Left colon (tissue), 2 donors: Measurements from ENCODE around the gene SLCO4A1. TPM values are rescaled to one million over a fixed set of nuclear protein-coding genes. Genes with fewer than 3 reads are reported as not detected.

Experiments used
- ATAC-seq: fragments of 200-7000 bp; cut with Tn5 transposase; one replicate; pipeline ENCODE4 v1.9.1; 2020; ENCODE audit warnings: mild to moderate bottlenecking, moderate library complexity
- DNase-seq, 2 donors: peaks; one replicate each; pipeline ENCODE4 v3.0.0-alpha.2; 2020
- intact Hi-C, 2 donors: fragments of 100-400 bp; cut with DNase I in 1 of 2; cut with micrococcal nuclease in 1 of 2; formaldehyde crosslinking; loops; one replicate each; pipeline versions ENCODE4 v1.11.2 to v1.14.0; 2022; cut with DNase I, micrococcal nuclease
- total RNA-seq, 2 donors: library from RNA; stranded (reverse); fragmentation: NEBNext Ultra II Directional; extraction: Animal tissue kit (Norgen Biotek cat#: 25700); gene quantifications; one replicate each; pipeline ENCODE4 v1.2.1, GENCODE V29; 2021
- donor health status: DM: no; HTN: no; CAD: no.
- donor health status: DM: yes; HTN: yes; CAD: no.

The SLCO4A1 gene
- total RNA-seq, 2 donors from 2014 or later, result 15.0 to 22.2 TPM

DNA sequence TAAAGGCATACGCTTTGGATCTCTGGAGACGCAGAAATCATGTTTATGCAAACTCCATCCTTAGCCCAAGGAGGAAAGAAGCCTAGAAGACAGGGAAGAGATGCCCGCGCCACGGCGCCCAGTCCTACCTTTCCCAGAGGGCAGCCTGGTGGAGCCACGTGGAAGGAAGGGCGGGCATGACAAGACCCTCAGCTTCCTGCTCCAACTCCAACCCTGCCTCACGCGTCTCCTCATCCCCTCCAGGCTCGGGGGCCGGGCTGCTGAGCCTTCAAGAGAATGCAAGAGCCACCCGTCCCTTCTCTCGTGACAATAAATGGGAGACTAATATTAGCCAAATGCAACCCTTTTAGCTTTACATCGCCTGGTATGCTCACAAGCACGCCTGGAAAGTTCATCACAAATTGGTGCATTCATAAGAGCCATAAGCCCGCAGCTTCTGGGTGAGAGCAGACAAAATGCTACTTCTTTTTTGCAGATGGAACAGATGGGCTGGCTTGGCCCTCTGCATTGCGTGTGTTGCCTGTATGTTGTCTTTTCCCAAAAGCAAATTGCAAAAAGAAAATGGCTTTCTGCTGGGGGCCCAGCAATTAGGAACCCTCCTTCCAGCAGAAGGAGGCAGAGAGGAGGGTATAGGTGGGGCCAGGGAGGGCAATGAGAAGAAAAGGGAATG lies 58.1 kb downstream of the SLCO4A1 start:
- intact Hi-C loops, result no loop called here
- DNase-seq, result no peak
- ATAC-seq, result no peak

DNA sequence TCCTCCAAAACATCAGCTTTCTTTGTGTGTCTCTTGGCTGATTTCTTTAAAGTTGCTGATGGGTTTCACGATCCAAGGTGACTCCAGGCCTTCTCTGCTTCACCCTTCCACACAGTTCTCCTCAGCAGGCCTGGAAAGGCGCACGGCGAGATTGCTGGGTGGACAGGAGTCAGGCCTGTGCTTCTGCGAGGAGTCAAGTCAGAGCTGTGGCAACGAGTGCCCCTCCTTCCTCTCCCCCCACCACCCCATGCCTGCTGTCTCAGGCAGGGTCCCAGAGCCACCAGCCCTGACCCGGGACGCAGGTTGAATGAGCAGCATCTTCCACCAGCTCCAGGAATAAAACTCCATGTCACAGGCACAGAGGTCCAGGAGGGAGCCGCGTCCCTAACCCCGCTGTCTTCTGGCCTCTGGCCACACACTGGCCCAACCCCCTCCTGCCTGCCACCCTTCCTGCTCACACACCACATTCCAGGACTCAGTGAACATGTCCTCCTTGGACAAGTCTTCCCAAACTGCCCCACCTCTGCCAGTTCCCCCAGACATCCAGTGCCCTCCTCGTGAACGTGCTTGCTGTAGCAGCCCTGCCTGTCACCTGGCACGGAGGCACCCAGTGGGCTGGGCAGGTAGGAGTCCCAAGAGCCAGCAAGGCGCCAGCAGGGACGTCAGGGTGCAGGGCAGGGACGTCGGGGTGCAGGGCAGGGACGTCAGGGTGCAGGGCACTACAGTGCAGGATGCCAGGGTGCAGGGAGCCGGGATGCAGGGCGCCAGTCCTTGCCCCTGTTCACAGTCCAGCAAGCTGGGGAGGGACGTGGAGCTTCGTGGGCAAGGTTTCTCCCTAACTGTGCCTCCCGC lies 59.1 kb downstream of the SLCO4A1 start:
- no peak for DNase-seq
- intact Hi-C loops, result no loop called here
- no peak for ATAC-seq

DNA sequence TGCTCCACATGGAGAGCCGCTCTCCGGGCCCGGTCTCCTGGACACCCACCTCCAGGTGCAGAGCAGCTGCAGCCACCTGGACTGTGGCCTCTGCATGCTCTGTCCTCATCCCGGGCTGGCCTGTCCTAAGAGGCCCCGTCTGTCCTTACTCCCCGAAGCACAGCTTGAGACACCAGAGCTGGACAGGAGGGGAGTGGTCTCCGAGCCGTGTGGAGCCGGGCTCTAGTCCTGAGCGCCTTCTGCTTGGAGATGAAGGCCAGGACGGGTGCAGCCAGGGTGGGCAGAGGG lies 59.7 kb downstream of the SLCO4A1 start:
- ATAC-seq (no peak), DNase-seq (no peak)
- intact Hi-C loops, result no loop called here

DNA sequence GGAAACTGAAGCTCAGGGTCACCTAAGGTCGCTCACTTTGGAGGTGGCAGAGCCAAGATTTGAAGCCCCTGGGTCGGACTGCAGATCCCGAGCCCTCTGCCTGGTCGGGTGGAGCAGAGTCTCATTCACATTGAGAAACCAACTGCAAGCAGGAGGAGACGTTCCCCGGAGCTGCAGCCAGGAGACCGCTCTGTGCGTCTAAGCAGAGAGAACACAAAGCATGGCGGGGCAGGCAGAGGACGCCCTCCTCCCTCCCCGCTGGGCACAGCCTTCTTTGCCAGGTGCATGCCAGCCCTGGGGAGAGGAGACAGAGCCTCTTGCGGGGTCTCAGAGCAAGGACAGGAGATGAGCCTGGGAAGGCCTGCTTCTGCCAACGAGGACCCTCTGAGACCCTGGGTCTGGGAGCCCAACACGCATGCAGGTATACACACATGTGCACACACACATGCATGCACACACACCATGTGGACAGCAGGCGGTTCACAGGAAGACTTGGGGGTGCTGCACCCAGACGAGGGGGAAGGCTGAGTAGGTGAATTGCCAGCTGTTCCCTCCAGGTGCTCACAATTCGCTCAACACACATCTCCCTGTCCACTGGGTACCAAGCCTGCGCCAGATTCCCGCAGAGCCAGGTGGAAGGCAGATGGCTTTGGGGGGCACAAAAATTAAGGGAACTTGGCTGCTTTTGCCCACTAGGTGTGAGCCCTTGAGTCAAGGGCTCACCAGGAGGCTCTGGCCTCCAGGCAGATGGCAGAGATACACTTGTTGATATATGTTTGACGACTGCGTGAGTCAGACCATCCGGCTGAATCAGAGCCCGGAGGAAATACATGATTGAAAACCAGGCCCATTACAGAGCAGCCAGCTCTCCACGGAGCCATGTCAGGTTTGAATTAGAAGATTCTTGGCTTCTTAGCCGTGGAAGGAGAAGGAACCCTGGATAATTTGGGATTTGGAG lies 60.9 kb downstream of the SLCO4A1 start:
- intact Hi-C loops, result no loop called here
- ATAC-seq (no peak), DNase-seq (no peak)

DNA sequence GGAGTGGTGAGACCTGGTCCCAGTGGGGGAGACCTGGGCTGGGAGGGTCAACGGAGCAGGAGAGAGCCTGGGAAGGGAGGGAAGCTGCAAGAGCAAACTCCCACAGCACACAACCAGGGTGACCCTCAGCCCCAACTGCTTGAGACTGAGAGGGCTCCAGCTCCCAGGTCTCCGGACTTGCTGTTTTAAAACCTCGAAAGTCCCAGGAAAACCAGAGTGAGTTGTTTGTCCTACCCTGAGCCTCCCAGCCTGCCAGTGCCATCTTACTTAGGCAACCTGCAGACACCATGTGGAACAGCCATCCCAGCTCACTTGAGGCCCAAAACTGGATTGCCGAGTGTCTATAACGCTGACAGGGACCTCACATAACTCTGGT lies 61.5 kb downstream of the SLCO4A1 start:
- intact Hi-C loops, result no loop called here
- DNase-seq (no peak), ATAC-seq (no peak)

DNA sequence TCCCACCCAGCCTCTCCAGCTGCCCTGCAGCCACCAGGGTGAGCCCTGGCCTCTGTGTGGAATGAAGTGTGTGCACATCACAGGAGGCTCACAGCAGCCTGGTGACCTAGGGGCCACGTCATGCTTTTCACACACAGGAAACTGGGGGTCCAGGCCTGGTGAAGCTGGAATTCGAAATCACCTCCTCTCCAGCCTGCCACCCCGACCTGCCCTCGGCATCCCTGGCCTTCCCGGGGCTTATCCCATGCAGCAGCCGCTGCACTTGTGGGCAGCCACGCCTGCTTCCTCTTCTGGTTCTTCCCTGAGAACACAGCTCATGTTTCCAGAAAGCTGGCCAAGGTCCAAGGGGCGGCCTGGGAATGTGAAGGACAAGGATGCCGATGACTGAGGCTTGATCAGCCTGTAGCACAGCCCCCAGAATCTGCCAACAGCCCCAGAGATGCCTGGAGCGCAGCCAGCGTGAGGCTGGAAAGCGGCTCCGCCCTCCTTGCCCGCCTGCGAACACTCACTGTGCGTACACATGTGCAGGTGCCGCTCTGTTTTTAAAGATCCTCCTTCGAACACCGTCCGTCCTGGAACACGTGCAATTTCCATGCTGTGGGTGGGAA lies 62.1 kb downstream of the SLCO4A1 start:
- intact Hi-C loops, result no loop called here
- peak; percentile 61 for ATAC-seq
- peak; percentile 68 to 74 for DNase-seq

DNA sequence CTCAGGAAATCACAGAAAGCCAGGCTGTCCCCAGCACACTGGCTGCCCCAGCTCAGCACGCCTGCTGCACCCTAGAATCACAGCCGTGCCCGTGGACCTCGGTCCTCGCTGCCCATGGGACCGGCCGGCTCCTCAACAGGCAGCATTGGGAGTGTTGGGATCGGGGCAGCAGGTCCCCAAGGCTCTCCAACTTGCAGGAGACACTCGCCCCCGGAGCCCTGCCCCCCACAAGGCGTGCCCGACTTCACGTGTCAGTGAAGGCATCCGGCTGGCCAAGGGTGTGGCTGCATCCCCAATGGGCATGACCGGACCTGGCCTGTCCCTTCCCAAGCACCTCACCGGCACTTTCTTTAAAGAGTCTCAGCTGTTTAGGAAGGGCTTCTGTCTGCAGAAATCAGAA lies 63.3 kb downstream of the SLCO4A1 start:
- intact Hi-C loops, result no loop called here
- no peak for ATAC-seq
- DNase-seq, result no peak

DNA sequence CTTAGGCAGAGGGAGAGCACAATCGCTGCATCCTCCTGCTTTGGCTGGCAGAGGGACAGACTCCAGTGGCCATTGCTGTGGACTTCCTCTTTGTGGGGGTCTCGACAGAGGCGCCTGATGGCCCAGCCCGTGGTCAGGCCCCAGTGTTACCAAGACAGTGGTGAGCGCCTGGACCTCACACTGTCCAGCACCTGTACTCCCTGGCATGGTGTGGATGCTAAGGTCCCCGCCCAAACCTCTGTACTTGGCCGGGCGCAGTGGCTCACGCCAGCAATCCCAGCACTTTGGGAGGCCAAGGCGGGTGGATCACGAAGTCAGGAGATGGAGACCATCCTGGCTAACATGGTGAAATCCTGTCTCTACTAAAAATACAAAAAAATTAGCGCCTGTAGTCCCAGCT lies 64.0 kb downstream of the SLCO4A1 start:
- ATAC-seq (no peak), DNase-seq (no peak)
- intact Hi-C loops, result no loop called here

DNA sequence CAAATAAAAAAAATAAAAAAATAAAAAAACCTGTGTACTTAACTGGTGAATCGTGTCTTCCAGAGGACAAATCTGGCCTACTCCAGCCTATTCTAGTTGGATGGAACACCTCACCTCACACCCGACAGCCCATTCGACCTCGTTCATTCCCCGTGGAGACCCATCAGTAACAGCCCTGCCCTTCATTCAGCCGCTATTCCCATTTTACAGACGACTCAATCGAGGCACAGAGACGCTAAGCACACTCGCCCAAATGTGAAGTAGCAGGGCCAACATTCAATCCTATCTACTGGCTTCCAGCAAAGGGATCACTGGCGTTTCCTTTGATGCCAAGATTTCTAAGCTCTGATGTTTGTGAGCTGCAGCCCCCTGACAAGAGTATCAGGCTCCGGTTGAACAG lies 64.6 kb downstream of the SLCO4A1 start:
- intact Hi-C loops, result no loop called here
- ATAC-seq (no peak), DNase-seq (no peak)

DNA sequence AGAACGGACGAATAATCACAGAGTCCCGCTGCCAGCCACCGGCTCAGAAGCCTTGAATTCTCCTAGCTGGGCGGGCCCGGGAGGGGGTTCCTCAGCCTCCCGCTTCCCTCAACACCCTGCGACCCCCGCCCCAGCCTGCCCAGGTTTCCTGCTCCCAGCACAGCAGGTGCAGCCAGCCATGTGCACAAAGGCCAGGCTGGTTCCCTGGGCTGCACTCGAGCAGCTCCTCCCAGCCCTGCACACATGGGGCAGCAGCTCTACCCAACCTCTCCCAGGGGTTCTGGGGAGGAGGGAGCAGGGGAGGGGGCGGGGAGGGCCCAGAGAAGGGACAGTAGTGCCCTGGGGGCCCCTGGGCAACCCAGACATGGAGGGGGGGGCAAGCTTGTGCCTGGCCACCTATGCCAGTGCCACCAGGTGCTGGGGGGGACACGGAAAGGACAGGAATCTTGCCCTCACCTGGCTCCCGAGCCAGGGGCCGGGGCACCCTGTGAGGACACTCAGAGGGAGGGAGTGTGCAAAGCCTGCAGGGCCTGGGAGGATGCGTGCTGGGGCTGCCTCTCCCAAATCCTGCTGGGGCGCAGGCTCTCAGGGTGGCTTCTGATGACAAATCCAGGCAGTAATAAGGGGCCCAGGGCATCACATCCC lies 65.1 kb downstream of the SLCO4A1 start:
- intact Hi-C loops, result no loop called here
- ATAC-seq (no peak), DNase-seq (no peak)

DNA sequence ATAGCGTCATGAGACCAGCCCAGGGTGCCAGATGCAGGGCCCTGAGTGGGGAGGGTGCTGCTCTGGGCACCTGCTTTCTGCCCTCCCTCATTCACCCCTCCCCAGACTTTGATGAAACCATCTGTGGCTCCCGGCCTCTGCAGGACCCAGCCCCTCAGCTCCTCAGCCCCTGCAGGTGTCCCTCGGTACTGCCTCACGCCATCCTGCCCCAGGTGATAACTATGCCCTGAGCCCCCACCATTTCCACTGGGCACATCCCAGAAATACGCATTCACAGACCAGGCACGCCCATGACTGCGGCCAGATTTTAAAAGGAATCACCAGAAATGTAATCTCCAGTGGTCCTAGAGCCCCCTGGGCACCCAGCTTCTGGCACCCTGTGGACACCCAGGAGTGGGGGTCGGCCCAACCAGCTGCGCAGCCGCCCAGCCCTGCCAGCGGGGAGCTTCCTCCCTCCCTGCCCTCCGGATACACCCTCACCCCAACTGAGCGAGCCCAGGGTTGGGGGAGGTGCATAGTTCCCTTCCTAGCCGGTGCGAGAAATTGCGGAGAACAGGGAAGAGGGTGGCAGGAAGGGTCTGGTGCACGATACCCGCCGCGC lies 65.7 kb downstream of the SLCO4A1 start:
- no peak for ATAC-seq
- intact Hi-C loops, result no loop called here
- DNase-seq, result no peak

DNA sequence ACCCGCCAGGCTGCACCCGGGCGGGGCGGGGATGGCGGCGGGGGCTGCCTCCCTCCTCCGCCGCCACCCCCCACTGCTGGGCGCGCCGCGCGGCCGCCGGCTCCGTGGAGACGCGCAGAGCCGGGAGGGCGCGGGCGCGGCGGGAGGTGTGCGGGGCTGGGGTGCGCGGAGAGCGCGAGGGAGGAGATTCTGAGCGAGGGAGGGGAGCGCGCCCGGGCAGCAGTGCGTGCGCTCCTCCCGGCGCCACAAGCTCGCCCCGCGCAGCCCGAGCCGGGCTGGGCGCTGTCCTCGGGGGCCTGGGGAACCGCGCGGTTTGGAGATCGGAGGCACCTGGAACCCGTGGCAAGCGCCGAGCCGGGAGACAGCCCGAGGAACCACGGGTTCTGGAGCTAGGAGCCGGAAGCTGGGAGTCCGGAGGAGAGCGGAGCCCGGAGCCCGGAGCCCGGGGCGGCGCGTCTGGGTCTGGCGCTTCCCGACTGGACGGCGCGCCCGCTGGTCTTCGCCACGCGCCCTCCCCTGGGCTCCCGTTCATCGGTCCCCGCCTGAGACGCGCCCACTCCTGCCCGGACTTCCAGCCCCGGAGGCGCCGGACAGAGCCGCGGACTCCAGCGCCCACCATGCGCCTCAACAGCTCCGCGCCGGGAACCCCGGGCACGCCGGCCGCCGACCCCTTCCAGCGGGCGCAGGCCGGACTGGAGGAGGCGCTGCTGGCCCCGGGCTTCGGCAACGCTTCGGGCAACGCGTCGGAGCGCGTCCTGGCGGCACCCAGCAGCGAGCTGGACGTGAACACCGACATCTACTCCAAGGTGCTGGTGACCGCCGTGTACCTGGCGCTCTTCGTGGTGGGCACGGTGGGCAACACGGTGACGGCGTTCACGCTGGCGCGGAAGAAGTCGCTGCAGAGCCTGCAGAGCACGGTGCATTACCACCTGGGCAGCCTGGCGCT lies 66.6 kb downstream of the SLCO4A1 start, which contains the start of gene NTSR1:
Gene NTSR1, plus strand, starts transcription at position 246 of the 946 bp plus-strand sequence. Its CDS starts 372 bp downstream, at position 618.
- intact Hi-C loops, result no loop called here
- ATAC-seq, result no peak
- no peak for DNase-seq

DNA sequence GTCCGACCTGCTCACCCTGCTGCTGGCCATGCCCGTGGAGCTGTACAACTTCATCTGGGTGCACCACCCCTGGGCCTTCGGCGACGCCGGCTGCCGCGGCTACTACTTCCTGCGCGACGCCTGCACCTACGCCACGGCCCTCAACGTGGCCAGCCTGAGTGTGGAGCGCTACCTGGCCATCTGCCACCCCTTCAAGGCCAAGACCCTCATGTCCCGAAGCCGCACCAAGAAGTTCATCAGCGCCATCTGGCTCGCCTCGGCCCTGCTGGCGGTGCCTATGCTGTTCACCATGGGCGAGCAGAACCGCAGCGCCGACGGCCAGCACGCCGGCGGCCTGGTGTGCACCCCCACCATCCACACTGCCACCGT lies 67.2 kb downstream of the SLCO4A1 start:
- intact Hi-C loops, result no loop called here
- no peak for DNase-seq
- no peak for ATAC-seq

DNA sequence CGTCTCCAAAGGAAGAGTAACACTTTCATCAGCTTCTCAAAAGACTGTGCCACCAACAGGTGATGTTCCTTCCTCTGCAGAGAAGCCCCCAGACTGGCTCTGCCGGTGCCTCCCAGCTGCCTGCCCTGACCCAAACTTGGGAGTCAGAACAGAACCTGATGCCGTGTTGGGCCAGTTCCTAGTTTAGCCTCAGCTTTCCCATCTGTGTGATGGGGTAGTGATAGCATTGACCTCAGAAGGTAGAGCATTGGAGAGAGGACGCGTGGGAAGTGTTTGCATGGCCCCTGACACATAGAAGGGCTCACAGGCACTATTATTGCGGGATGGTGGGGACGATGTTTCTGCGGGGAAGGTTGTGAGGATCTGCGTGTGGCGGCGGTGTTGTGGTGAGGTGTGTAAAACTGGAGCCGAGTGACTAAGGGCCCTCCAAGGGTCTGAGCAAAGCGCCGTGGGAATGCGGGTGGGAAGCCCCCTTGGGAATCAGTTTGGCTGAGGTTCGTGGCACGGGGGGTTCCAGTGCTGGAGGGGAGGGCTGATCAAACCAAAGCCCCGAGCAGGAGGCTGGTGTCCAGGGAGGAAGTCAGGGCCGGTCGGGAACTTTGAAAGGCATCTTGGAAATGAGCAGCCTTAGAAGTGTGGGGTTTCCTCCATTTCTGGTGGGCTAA lies 68.0 kb downstream of the SLCO4A1 start:
- intact Hi-C loops, result no loop called here
- DNase-seq, result no peak
- no peak for ATAC-seq

DNA sequence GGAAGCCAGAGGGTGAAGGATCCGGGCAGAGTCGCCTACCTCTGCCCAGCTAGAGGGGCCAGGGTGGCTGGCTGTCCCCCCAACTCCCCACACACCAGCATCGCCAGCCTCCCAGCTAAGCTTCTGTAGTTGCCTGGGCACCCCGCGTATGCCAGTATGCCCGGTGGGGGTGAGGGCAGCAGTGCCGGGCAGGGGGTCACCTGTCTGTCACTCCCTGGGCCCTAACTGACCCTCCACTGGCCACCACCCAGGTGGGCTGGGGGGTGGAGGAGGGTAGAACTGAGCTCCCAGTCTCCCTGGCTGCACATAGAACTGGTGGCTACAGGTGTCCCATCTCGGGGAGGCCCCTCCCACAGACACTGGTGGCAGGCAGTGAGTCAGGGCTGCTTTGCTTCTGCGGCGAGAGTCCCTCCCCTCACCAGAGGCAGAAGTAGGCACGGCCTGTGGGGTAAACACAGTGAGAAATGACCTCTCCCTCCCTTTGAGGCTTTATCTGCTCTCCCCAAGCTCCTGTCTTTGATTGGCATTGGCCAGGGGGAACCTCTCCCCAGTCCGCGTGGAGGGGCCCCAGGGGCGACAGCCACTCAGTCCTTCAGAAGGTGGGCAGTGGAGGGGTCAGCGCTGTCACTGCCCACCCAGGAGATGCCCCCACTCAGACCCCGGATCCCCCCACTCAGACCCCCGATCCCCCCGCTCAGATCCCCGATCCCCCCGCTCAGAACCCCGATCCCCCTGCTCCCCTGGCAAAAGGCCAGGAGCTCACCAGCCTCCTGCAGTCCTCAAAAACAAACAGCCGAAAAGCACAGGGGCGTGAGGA lies 68.8 kb downstream of the SLCO4A1 start:
- intact Hi-C loops, result no loop called here
- peak in 1 of 2 donors; percentile 59 for DNase-seq
- ATAC-seq, result peak; percentile 32

DNA sequence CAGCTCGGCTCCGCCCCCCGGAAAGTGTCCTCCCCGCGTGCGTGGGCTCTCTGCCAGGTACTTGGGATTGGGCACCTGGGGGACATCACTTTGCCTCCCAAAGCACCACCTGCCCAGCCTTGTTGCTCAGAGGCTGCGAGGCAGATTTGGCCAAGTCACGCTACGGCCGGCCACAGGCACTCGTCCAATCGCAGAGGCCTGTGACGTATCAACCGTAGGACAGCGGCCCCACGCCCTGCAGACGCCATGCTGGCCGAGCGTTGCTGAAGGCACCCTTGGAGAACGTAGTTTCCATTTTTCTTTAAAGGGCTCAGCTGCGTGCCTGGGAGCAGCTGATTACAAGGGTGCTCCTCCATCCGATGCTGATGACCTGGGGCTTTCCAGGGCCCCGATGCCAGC lies 69.4 kb downstream of the SLCO4A1 start:
- peak in 1 of 2 donors; percentile 59 for DNase-seq
- intact Hi-C loops, result no loop called here
- ATAC-seq, result no peak
